Gastroesophageal sphincter (tissue), 4 donors: ENCODE data around the gene ZDHHC3. TPM values are rescaled to one million over a fixed set of nuclear protein-coding genes. Genes with fewer than 3 reads are reported as not detected.

Experiments
- ATAC-seq: fragments of 150-250 bp; one replicate; pipeline ENCODE4 v1.9.1; 2016; ENCODE audit warnings: mild to moderate bottlenecking, moderate library complexity
- H3K27ac ChIP-seq, 4 donors: fragments of 200-600 bp; sonication (generic) in 3 of 4; 1 replicate in 3 of 4; 2 replicates in 1 of 4; pipeline ENCODE4 v1.5.1; 2016 to 2019
- H3K27me3 ChIP-seq: fragments of 200-600 bp; sonication (generic); one replicate; pipeline ENCODE4 v1.5.1; 2019
- H3K36me3 ChIP-seq, 2 donors: fragments of 200-600 bp; sonication (generic); one replicate each; pipeline ENCODE4 v1.5.1; 2019; ENCODE audit warnings: control low read depth in 1 of 2
- H3K4me1 ChIP-seq, 3 donors: fragments of 200-600 bp; sonication (generic); 1 replicate in 2 of 3; 2 replicates in 1 of 3; pipeline ENCODE4 v1.5.1; 2016 to 2019; ENCODE audit warnings: control low read depth in 2 of 3
- H3K4me3 ChIP-seq, 2 donors: fragments of 200-600 bp; sonication (generic); one replicate each; pipeline ENCODE4 v1.5.1; 2019; ENCODE audit warnings: mild to moderate bottlenecking in 1 of 2, moderate library complexity in 1 of 2
- H3K9me3 ChIP-seq, 3 donors: fragments of 200-600 bp; sonication (generic); one replicate each; pipeline ENCODE4 v1.5.1; 2017 to 2019; ENCODE audit warnings: control low read depth in 2 of 3
- CTCF ChIP-seq, 4 experiments: fragments of 200-600 bp in 2 of 4; fragments of 450-650 bp in 2 of 4; sonication (generic) in 1 of 4; IDR thresholded peaks; one replicate each; pipeline ENCODE4 v1.5.1; 2017 to 2019; ENCODE audit warnings: antibody characterized with exemption in 4 of 4, mild to moderate bottlenecking in 2 of 4, moderate library complexity in 2 of 4
- EP300 ChIP-seq: sonication (generic); formaldehyde crosslinking; IDR thresholded peaks from one replicate; pipeline ENCODE4 v1.6.1; 2017; ENCODE audit warnings: antibody characterized with exemption, mild to moderate bottlenecking
- POLR2A ChIP-seq, 2 donors: fragments of 450-650 bp; IDR thresholded peaks; one replicate each; pipeline ENCODE4 v1.6.1; 2017; ENCODE audit warnings: antibody characterized with exemption in 2 of 2, mild to moderate bottlenecking in 2 of 2, moderate library complexity in 1 of 2
- POLR2AphosphoS5 ChIP-seq: sonication (generic); formaldehyde crosslinking; IDR thresholded peaks from one replicate; pipeline ENCODE4 v1.6.1; 2017; ENCODE audit warnings: antibody characterized with exemption
- WGBS, 2 donors: methylation state at CpG; one replicate each; pipeline ENCODE4 v1.1.5; 2018; ENCODE audit warnings: low coverage in 1 of 2; 5-methylcytosine and 5-hydroxymethylcytosine counted together
- total RNA-seq, 4 donors: library from RNA; depleted of rRNA; stranded (reverse); fragments of >200 nt; gene quantifications; one replicate each; pipeline ENCODE4 v1.1.0, GENCODE V29; 2016

The ZDHHC3 gene
- total RNA-seq, 4 donors from 2014 or later, result 66.6 to 91.2 (median 78.5) TPM

- peak overlapping the region; percentile 83 to 93 (median 88) for H3K27ac ChIP-seq
- ATAC-seq, result peak; percentile 38
- H3K4me1 ChIP-seq, result peaks cover 6 to 43% (median 26%) of the 10 kb centered on the region in 3 donors
- WGBS, 2 donors, result 40 to 42% methylated on average over 2 of the region's 3 CpGs
- no peak overlapping the region for H3K4me3 ChIP-seq
- no peaks in the 10 kb centered on the region for H3K27me3 ChIP-seq
- TF ChIP-seq CTCF (IDR thresholded peaks at IDR 0.05) (peak in 2 of 4 experiments; percentile 7 to 20), EP300 (no peak), POLR2A (IDR thresholded peaks at IDR 0.05) (no peak), POLR2AphosphoS5 (no peak)
- H3K9me3 ChIP-seq, result no peaks in the 10 kb centered on the region
- peaks cover 0 to 54% of the 10 kb centered on the region in 2 donors for H3K36me3 ChIP-seq
Measured at GRCh38 chr3:45010811-45011333, 34.9 kb upstream of the ZDHHC3 start.

- Histone ChIP-seq H3K36me3 (peaks cover 0 to 53% of the 10 kb centered on the region in 2 donors), H3K27ac (peak overlapping the region in 3 of 4 donors; percentile 83 to 89 (median 88)), H3K4me3 (no peak overlapping the region), H3K27me3 (no peaks in the 10 kb centered on the region), H3K4me1 (peaks cover 6 to 43% (median 26%) of the 10 kb centered on the region in 3 donors), H3K9me3 (peaks cover 0 to 2% (median 0%) of the 10 kb centered on the region in 3 donors)
- ATAC-seq, result no peak
- TF ChIP-seq POLR2A (IDR thresholded peaks at IDR 0.05), result no peak
- TF ChIP-seq POLR2AphosphoS5, result no peak
- TF ChIP-seq EP300, result no peak
- no peak for TF ChIP-seq CTCF (IDR thresholded peaks at IDR 0.05)
- WGBS, 2 donors, result 86 to 100% methylated on average over 1 of the region's 1 CpG
Measured at GRCh38 chr3:45009868-45010267, 33.9 kb upstream of the ZDHHC3 start.

GRCh38 chr3:45008117-45008516, 32.1 kb upstream of the ZDHHC3 start:
- 100% methylated on average over 1 of the region's 1 CpG for WGBS, 2 donors
- Histone ChIP-seq H3K4me1 (peaks cover 6 to 31% (median 25%) of the 10 kb centered on the region in 3 donors), H3K9me3 (peaks cover 0 to 5% (median 0%) of the 10 kb centered on the region in 3 donors), H3K27ac (peak overlapping the region in 2 of 4 donors; percentile 35 to 83), H3K36me3 (peaks cover 0 to 63% of the 10 kb centered on the region in 2 donors), H3K27me3 (no peaks in the 10 kb centered on the region), H3K4me3 (no peak overlapping the region)
- no peak for ATAC-seq
- no peak for TF ChIP-seq CTCF (IDR thresholded peaks at IDR 0.05)
- no peak for TF ChIP-seq POLR2A (IDR thresholded peaks at IDR 0.05)
- TF ChIP-seq EP300, result no peak
- no peak for TF ChIP-seq POLR2AphosphoS5

GRCh38 chr3:45007091-45007490, 31.1 kb upstream of the ZDHHC3 start:
- no peak overlapping the region for H3K4me3 ChIP-seq
- peaks cover 0 to 5% (median 0%) of the 10 kb centered on the region in 3 donors for H3K9me3 ChIP-seq
- 91% methylated on average over 3 of the region's 8 CpGs; no CpG with 5 or more reads in 1 of the 2 donors for WGBS, 2 donors
- H3K36me3 ChIP-seq, result peaks cover 0 to 66% of the 10 kb centered on the region in 2 donors
- peak overlapping the region in 1 of 4 donors; percentile 83 for H3K27ac ChIP-seq
- TF ChIP-seq CTCF (IDR thresholded peaks at IDR 0.05) (no peak), POLR2AphosphoS5 (no peak), EP300 (no peak), POLR2A (IDR thresholded peaks at IDR 0.05) (no peak)
- no peak for ATAC-seq
- peaks cover 0 to 21% (median 16%) of the 10 kb centered on the region in 3 donors for H3K4me1 ChIP-seq
- H3K27me3 ChIP-seq, result no peaks in the 10 kb centered on the region

GRCh38 chr3:45003859-45004258, 27.9 kb upstream of the ZDHHC3 start:
- WGBS, 2 donors, result 100% methylated on average over 1 to 2 of the region's 2 CpGs
- TF ChIP-seq POLR2A (IDR thresholded peaks at IDR 0.05) (no peak), CTCF (IDR thresholded peaks at IDR 0.05) (no peak), EP300 (no peak), POLR2AphosphoS5 (no peak)
- no peak for ATAC-seq
- no peaks in the 10 kb centered on the region for H3K4me1 ChIP-seq
- peaks cover 0 to 5% (median 0%) of the 10 kb centered on the region in 3 donors for H3K9me3 ChIP-seq
- H3K27me3 ChIP-seq, result no peaks in the 10 kb centered on the region
- H3K27ac ChIP-seq, result no peak overlapping the region
- H3K4me3 ChIP-seq, result no peak overlapping the region
- H3K36me3 ChIP-seq, result peaks cover 0 to 91% of the 10 kb centered on the region in 2 donors
